ENCODE measurements around the gene NRG2. TPM values are rescaled to one million over a fixed set of nuclear protein-coding genes. Genes with fewer than 3 reads are reported as not detected.

The NRG2 gene
- total and polyA plus RNA-seq, 4 experiments from 2014 or later, result 0.11 to 0.17 (median 0.15) TPM; not detected in 1

DNA sequence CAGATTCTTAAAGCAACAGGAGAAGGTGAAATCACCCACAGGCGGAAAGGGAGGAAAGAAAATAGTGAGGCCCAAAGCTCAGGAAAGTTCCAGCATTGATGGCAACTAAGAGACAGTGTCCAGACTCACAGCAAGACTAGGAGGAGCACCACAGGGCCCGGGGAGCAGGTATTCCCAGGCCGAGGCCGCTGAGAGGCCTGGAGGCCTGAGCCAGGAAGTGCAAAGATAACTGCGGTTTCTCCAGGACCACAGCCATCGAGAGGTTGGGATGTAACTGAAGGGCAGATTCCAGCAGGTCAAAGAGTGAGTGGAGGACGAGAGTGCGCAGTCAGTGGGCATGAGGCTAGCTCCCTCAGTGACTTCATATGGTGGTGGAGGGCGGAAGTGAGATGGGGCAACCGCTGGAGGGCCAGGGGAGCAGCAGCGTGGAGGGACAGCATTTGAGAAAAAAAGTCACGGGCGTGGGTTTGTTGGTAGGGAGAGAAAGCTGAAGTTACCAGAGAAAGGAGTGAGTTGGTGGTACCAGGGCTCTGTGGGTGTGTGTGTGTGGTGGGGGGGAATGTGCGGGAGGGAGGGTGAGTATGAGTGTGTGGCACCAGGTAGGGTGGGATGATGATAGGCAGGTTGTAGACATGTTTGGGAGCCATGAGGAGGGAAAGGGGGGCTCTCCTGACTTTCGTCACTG, 157.8 kb downstream of the NRG2 start:
- no peaks in the 10 kb centered on the region for H3K27me3 ChIP-seq (ENCODE audit: insufficient read depth, low read length)
- POLR2A ChIA-PET (ENCODE audit: partially characterized antibody), result no interaction called here
- Mint-ChIP-seq H3K4me1 (peaks cover 0 to 1% (median 0%) of the 10 kb centered on the region in 4 donors), H3K9me3 (no peaks in the 10 kb centered on the region), H3K36me3 (no peaks in the 10 kb centered on the region), H3K27me3 (peaks cover 2 to 18% of the 10 kb centered on the region in 2 donors), H3K4me3 (no peak overlapping the region), H3K27ac (no peak overlapping the region)
- intact Hi-C loops (cut with micrococcal nuclease), result no loop called here
- CTCF ChIA-PET (ENCODE audit: partially characterized antibody), result no interaction called here
- DNase-seq, result no peak
- no peaks in the 10 kb centered on the region for H3K4me1 ChIP-seq (ENCODE audit: insufficient read depth, low read length)
- no peaks in the 10 kb centered on the region for H3K36me3 ChIP-seq (ENCODE audit: insufficient read depth, low read length)
- no peak overlapping the region for H3K27ac ChIP-seq (ENCODE audit: low read depth, low read length)
- no peaks in the 10 kb centered on the region for H3K9me3 ChIP-seq (ENCODE audit: control insufficient read depth in 1 of 2, low read length in 2 of 2)
- no peak overlapping the region for H3K4me3 ChIP-seq (ENCODE audit: low read length in 2 of 2)

DNA sequence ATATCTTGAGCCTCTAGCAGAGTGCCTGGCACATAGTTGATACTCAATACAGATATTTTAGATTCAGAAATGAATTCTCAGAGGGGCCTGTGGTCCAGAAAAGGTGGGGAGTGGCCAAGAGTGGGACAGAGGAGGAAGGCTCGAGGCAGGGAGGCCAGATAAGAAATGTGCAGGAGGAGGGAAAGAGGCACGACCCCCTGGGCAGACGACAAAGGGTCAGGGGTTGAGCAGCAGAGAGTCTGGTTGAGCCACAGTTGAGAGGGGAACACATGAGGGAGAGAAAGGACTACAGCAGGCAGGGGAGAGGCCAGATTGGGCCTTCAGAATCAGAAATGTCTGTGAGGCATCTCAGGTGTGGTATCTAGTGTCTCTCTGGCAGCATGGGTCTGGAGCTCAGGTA, 158.4 kb downstream of the NRG2 start:
- H3K4me1 ChIP-seq (ENCODE audit: insufficient read depth, low read length), result no peaks in the 10 kb centered on the region
- H3K4me3 ChIP-seq (ENCODE audit: low read length in 2 of 2), result no peak overlapping the region
- ChIA-PET CTCF (ENCODE audit: partially characterized antibody) (no interaction called here), POLR2A (ENCODE audit: partially characterized antibody) (no interaction called here)
- H3K27ac ChIP-seq (ENCODE audit: low read depth, low read length), result no peak overlapping the region
- H3K27me3 ChIP-seq (ENCODE audit: insufficient read depth, low read length), result no peaks in the 10 kb centered on the region
- H3K9me3 ChIP-seq (ENCODE audit: control insufficient read depth in 1 of 2, low read length in 2 of 2), result no peaks in the 10 kb centered on the region
- peaks cover 3 to 18% of the 10 kb centered on the region in 2 donors for H3K27me3 Mint-ChIP-seq
- intact Hi-C loops (cut with micrococcal nuclease), result no loop called here
- no peaks in the 10 kb centered on the region for H3K36me3 Mint-ChIP-seq
- H3K36me3 ChIP-seq (ENCODE audit: insufficient read depth, low read length), result no peaks in the 10 kb centered on the region
- H3K9me3 Mint-ChIP-seq, result no peaks in the 10 kb centered on the region
- H3K27ac Mint-ChIP-seq, result no peak overlapping the region
- no peak for DNase-seq
- no peak overlapping the region for H3K4me3 Mint-ChIP-seq
- peaks cover 0 to 1% (median 0%) of the 10 kb centered on the region in 4 donors for H3K4me1 Mint-ChIP-seq

DNA sequence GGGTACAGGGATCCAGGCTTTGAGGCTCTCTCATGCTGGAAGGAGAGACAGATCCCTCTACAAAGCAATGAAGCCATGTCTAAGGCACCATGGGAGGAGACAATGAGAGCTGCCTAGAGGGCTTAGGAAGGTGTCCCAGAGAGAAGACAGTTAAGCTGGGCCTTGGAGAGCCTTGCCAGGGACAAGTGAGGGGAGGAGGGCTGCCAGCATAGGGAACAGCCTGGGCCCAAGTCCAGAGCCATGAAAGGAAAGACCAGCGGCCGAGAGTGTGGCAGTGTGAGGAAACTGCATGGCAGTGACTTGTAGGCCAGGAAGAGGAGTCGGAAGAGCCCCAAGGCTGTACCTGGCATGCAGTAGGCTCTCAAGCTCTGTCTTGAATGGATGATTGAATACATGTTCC, 159.0 kb downstream of the NRG2 start:
- intact Hi-C loops (cut with micrococcal nuclease), result no loop called here
- Histone ChIP-seq H3K27me3 (ENCODE audit: insufficient read depth, low read length) (no peaks in the 10 kb centered on the region), H3K9me3 (ENCODE audit: control insufficient read depth in 1 of 2, low read length in 2 of 2) (no peaks in the 10 kb centered on the region), H3K27ac (ENCODE audit: low read depth, low read length) (no peak overlapping the region), H3K4me1 (ENCODE audit: insufficient read depth, low read length) (no peaks in the 10 kb centered on the region), H3K4me3 (ENCODE audit: low read length in 2 of 2) (no peak overlapping the region), H3K36me3 (ENCODE audit: insufficient read depth, low read length) (no peaks in the 10 kb centered on the region)
- ChIA-PET CTCF (ENCODE audit: partially characterized antibody) (no interaction called here), POLR2A (ENCODE audit: partially characterized antibody) (no interaction called here)
- Mint-ChIP-seq H3K27me3 (peaks cover 3 to 20% of the 10 kb centered on the region in 2 donors), H3K9me3 (no peaks in the 10 kb centered on the region), H3K4me3 (no peak overlapping the region), H3K4me1 (peaks cover 0 to 1% (median 0%) of the 10 kb centered on the region in 4 donors), H3K27ac (no peak overlapping the region), H3K36me3 (no peaks in the 10 kb centered on the region)
- no peak for DNase-seq

DNA sequence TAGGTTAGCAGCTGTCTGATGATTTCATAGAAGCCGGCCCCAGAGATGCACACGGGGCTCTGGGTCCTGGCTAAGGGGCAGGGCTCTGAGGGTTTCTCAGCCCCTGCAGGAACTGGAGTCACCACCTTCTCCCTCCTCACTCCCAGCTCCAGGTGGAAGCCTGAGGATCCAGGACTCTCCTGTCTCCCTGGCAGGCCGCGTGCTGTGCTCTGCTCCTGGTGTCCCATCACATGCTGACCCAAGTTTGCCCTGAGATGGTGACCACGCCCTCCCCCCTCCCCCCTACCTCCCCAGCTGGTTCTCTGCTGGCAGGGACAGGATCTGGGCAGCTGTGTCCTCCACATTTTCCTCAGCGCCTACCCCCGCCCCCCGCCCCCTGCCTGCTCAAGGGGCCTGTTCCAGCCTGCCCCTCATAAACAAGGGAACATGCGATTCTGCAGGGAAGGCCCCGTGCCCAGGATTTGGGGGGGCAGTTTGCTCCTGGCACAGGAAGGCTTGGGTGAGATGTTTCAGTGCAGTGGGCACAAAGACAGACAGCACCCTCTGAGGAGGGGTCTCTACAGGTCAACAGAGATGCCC, 160.0 kb downstream of the NRG2 start:
- POLR2A ChIA-PET (ENCODE audit: partially characterized antibody), result no interaction called here
- no peaks in the 10 kb centered on the region for H3K27me3 ChIP-seq (ENCODE audit: insufficient read depth, low read length)
- H3K27me3 Mint-ChIP-seq, result peaks cover 3 to 20% of the 10 kb centered on the region in 2 donors

DNA sequence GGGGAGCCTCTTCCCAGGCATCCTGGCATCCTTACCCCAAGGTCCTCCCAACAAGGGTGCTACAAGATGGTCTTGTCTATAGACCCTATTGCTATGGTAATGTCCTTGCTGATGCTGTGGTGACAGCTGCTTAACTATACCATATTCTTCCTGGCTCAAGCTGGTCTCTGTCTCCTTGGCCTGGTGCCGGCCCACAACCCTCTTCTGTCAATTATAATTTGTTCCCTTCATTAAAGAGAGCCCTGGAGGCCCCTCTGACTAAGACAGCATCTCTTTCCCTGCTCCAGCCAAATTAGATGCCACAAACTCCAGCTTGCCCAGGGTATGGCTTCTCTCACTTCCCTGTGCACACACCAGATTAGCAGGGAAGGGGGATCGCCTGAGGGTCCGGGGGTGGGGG, 160.8 kb downstream of the NRG2 start:
- H3K27me3 ChIP-seq (ENCODE audit: insufficient read depth, low read length), result no peaks in the 10 kb centered on the region
- no peaks in the 10 kb centered on the region for H3K4me1 ChIP-seq (ENCODE audit: insufficient read depth, low read length)
- DNase-seq, result no peak
- no peak overlapping the region for H3K4me3 ChIP-seq (ENCODE audit: low read length in 2 of 2)
- ChIA-PET CTCF (ENCODE audit: partially characterized antibody) (no interaction called here), POLR2A (ENCODE audit: partially characterized antibody) (no interaction called here)
- H3K4me1 Mint-ChIP-seq, result no peaks in the 10 kb centered on the region
- no peaks in the 10 kb centered on the region for H3K9me3 Mint-ChIP-seq
- no peak overlapping the region for H3K27ac Mint-ChIP-seq
- intact Hi-C loops (cut with micrococcal nuclease), result no loop called here
- H3K9me3 ChIP-seq (ENCODE audit: control insufficient read depth in 1 of 2, low read length in 2 of 2), result no peaks in the 10 kb centered on the region
- H3K36me3 ChIP-seq (ENCODE audit: insufficient read depth, low read length), result no peaks in the 10 kb centered on the region
- peaks cover 3 to 17% of the 10 kb centered on the region in 2 donors for H3K27me3 Mint-ChIP-seq
- no peak overlapping the region for H3K27ac ChIP-seq (ENCODE audit: low read depth, low read length)
- no peaks in the 10 kb centered on the region for H3K36me3 Mint-ChIP-seq
- no peak overlapping the region for H3K4me3 Mint-ChIP-seq

More for the DNA sequence above, 160.0 kb downstream of the NRG2 start:
- Mint-ChIP-seq H3K9me3 (no peaks in the 10 kb centered on the region), H3K4me3 (no peak overlapping the region), H3K27ac (no peak overlapping the region), H3K4me1 (peaks cover 0 to 1% (median 0%) of the 10 kb centered on the region in 4 donors), H3K36me3 (no peaks in the 10 kb centered on the region)
- Histone ChIP-seq H3K27ac (ENCODE audit: low read depth, low read length) (no peak overlapping the region), H3K36me3 (ENCODE audit: insufficient read depth, low read length) (no peaks in the 10 kb centered on the region), H3K4me3 (ENCODE audit: low read length in 2 of 2) (no peak overlapping the region), H3K4me1 (ENCODE audit: insufficient read depth, low read length) (no peaks in the 10 kb centered on the region), H3K9me3 (ENCODE audit: control insufficient read depth in 1 of 2, low read length in 2 of 2) (no peaks in the 10 kb centered on the region)
- no peak for DNase-seq
- CTCF ChIA-PET (ENCODE audit: partially characterized antibody), result no interaction called here
- intact Hi-C loops (cut with micrococcal nuclease), result no loop called here

DNA sequence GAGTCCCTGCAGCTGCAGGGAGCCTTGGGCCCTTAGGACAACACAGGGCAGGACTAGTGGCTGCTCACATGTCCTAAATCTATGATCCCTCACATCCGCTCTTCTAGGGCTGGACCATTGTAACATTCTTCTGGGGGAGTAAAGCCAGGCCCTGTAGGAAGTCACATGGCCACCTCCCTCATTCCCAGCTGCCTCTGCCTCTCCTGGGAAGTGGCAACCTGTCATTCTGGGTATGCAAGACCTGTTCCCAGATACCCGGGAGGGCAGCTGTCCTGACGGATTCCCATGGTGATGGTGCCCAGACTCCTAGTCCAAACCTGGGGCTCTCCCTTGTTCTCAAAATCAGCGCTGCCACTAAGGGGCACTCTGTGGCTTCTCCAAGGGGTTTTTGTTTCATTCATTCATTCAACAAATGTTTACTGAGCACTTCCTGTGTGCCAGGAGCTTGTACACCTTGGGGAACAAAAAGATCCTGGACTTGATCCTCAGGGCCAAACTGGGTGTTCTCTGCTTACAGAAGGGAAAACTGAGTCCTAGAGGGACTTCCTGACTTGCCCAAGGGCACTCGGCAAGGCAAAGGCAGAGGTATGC, 161.9 kb downstream of the NRG2 start:
- Mint-ChIP-seq H3K27ac (no peak overlapping the region), H3K9me3 (peaks cover 0 to under 1% (median 0%) of the 10 kb centered on the region in 8 donors), H3K4me3 (no peak overlapping the region), H3K27me3 (peaks cover 3 to 16% of the 10 kb centered on the region in 2 donors), H3K36me3 (no peaks in the 10 kb centered on the region), H3K4me1 (no peaks in the 10 kb centered on the region)
- CTCF ChIA-PET (ENCODE audit: partially characterized antibody), result no interaction called here
- H3K36me3 ChIP-seq (ENCODE audit: insufficient read depth, low read length), result no peaks in the 10 kb centered on the region
- POLR2A ChIA-PET (ENCODE audit: partially characterized antibody), result no interaction called here
- H3K27me3 ChIP-seq (ENCODE audit: insufficient read depth, low read length), result no peaks in the 10 kb centered on the region
- intact Hi-C loops (cut with micrococcal nuclease), result no loop called here
- no peaks in the 10 kb centered on the region for H3K9me3 ChIP-seq (ENCODE audit: control insufficient read depth in 1 of 2, low read length in 2 of 2)
- H3K27ac ChIP-seq (ENCODE audit: low read depth, low read length), result no peak overlapping the region
- no peak overlapping the region for H3K4me3 ChIP-seq (ENCODE audit: low read length in 2 of 2)
- no peak for DNase-seq
- H3K4me1 ChIP-seq (ENCODE audit: insufficient read depth, low read length), result no peaks in the 10 kb centered on the region

DNA sequence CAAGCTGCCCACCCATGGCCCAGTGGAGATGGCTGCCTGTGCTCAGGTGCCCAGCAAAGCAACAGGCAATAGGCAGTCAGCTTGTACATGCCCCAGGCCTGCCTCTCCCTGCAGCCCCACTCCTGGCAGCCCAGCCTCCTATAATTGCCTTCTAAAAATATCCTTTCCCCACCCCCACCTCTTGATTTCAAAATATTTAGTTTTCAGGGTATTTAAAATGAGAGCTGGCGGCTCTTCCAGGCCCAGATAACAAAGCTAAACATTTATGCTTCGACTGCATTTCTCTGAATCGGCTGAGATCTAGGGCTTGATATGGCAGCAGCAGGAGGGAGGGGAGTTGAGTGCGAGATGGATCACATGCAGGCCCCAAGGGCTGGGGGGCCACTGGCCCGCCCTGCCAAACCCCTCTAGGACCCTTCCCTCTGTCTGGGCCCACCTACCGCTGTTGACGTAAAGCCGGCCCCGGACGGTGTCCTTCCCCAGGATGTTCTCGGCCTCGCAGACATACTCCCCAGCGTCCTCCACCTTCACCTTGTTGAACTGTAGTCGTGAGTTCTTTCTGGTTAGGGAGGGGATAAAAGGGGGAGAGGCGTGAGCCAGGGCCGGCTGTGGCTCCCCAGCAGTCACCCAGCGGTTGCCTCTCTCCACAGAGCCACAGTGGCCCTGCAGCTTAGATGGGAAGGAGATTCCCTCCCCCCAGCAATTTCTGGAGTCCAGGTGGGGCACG, 162.5 kb downstream of the NRG2 start:
- Histone ChIP-seq H3K27ac (ENCODE audit: low read depth, low read length) (no peak overlapping the region), H3K27me3 (ENCODE audit: insufficient read depth, low read length) (no peaks in the 10 kb centered on the region), H3K36me3 (ENCODE audit: insufficient read depth, low read length) (no peaks in the 10 kb centered on the region), H3K9me3 (ENCODE audit: control insufficient read depth in 1 of 2, low read length in 2 of 2) (no peaks in the 10 kb centered on the region), H3K4me1 (ENCODE audit: insufficient read depth, low read length) (no peaks in the 10 kb centered on the region), H3K4me3 (ENCODE audit: low read length in 2 of 2) (no peak overlapping the region)
- no peaks in the 10 kb centered on the region for H3K36me3 Mint-ChIP-seq
- H3K9me3 Mint-ChIP-seq, result peaks cover 0 to 7% (median under 1%) of the 10 kb centered on the region in 8 donors
- peaks cover 3 to 15% of the 10 kb centered on the region in 2 donors for H3K27me3 Mint-ChIP-seq
- intact Hi-C loops (cut with micrococcal nuclease), result no loop called here
- no peak overlapping the region for H3K4me3 Mint-ChIP-seq
- DNase-seq, result no peak
- CTCF ChIA-PET (ENCODE audit: partially characterized antibody), result no interaction called here
- no peaks in the 10 kb centered on the region for H3K4me1 Mint-ChIP-seq
- H3K27ac Mint-ChIP-seq, result no peak overlapping the region
- POLR2A ChIA-PET (ENCODE audit: partially characterized antibody), result no interaction called here
